Ascending aorta (tissue), 2 donors: ENCODE measurements around the gene GPR21. TPM values are rescaled to one million over a fixed set of nuclear protein-coding genes. Genes with fewer than 3 reads are reported as not detected.

Source experiments
- DNase-seq, 2 donors: peaks; one replicate each; pipeline ENCODE4 v3.0.0-alpha.2; 2019; ENCODE audit warnings: low spot score in 2 of 2
- H3K27ac ChIP-seq, 2 donors: fragments of 200-600 bp; sonication (generic); one replicate each; pipeline ENCODE4 v1.5.1; 2016 to 2017; ENCODE audit warnings: mild to moderate bottlenecking in 1 of 2
- H3K27me3 ChIP-seq: fragments of 200-600 bp; sonication (generic); one replicate; pipeline ENCODE4 v1.5.1; 2017
- H3K36me3 ChIP-seq, 2 donors: fragments of 200-600 bp; sonication (generic); one replicate each; pipeline ENCODE4 v1.5.1; 2016
- H3K4me1 ChIP-seq, 2 donors: fragments of 200-600 bp; sonication (generic); one replicate each; pipeline ENCODE4 v1.5.1; 2016 to 2017; ENCODE audit warnings: mild to moderate bottlenecking in 1 of 2
- H3K4me3 ChIP-seq, 2 donors: fragments of 200-600 bp; sonication (generic); one replicate each; pipeline ENCODE4 v1.5.1; 2016 to 2017; ENCODE audit warnings: mild to moderate bottlenecking in 1 of 2
- H3K9me3 ChIP-seq, 2 donors: fragments of 200-600 bp; sonication (generic); one replicate each; pipeline ENCODE4 v1.5.1; 2016
- CTCF ChIP-seq, 3 experiments: fragments of 200-600 bp in 2 of 3; fragments of 450-650 bp in 1 of 3; sonication (generic) in 2 of 3; IDR thresholded peaks; one replicate each; pipeline ENCODE4 v1.5.1; 2016 to 2019; ENCODE audit warnings: antibody characterized with exemption in 3 of 3, mild to moderate bottlenecking in 1 of 3, moderate library complexity in 1 of 3
- intact Hi-C: fragments of 100-400 bp; cut with DNase I; formaldehyde crosslinking; loops from one replicate; pipeline ENCODE4 v1.15.1; 2023
- total RNA-seq: library from RNA; depleted of rRNA; stranded (reverse); fragments of >200 nt; gene quantifications from one replicate; pipeline ENCODE4 v1.1.0, GENCODE V29; 2016

GPR21 gene
- total RNA-seq, 1 donor from 2014 or later: 5.7 TPM

GRCh38 chr9:123016631-123017030 lies 16.8 kb upstream of the GPR21 start:
- no peaks in the 10 kb centered on the region for H3K9me3 ChIP-seq
- TF ChIP-seq CTCF (IDR thresholded peaks at IDR 0.05): no peak
- no peak for DNase-seq
- H3K27me3 ChIP-seq: no peaks in the 10 kb centered on the region
- no peak overlapping the region for H3K27ac ChIP-seq
- no peak overlapping the region for H3K4me3 ChIP-seq
- no peaks in the 10 kb centered on the region for H3K4me1 ChIP-seq
- intact Hi-C loops: no loop called here
- H3K36me3 ChIP-seq: peaks cover 38 to 55% of the 10 kb centered on the region in 2 donors

- Histone ChIP-seq H3K4me3 (no peak overlapping the region), H3K4me1 (no peaks in the 10 kb centered on the region), H3K36me3 (peaks cover 27 to 52% of the 10 kb centered on the region in 2 donors), H3K27ac (no peak overlapping the region), H3K9me3 (no peaks in the 10 kb centered on the region), H3K27me3 (no peaks in the 10 kb centered on the region)
- DNase-seq: no peak
- TF ChIP-seq CTCF (IDR thresholded peaks at IDR 0.05): no peak
- intact Hi-C loops: loop anchor here (10.0 kb wide), 1 partner anchor 334 kb away; the partner anchor contains the start of gene CRB2
Measured at GRCh38 chr9:123020796-123021195, 12.7 kb upstream of the GPR21 start.

- no peak for DNase-seq
Measured at GRCh38 chr9:123026425-123026824, 7.0 kb upstream of the GPR21 start.

GRCh38 chr9:123027517-123027916 lies 6.0 kb upstream of the GPR21 start:
- H3K4me3 ChIP-seq: no peak overlapping the region
- H3K27ac ChIP-seq: no peak overlapping the region
- H3K4me1 ChIP-seq: no peaks in the 10 kb centered on the region
- H3K27me3 ChIP-seq: no peaks in the 10 kb centered on the region
- H3K36me3 ChIP-seq: peaks cover 8 to 21% of the 10 kb centered on the region in 2 donors
- TF ChIP-seq CTCF (IDR thresholded peaks at IDR 0.05): no peak
- DNase-seq: no peak
- H3K9me3 ChIP-seq: no peaks in the 10 kb centered on the region
- intact Hi-C loops: loop anchor here (10.0 kb wide), 1 partner anchor 327 kb away; the partner anchor contains the start of gene CRB2

More at GRCh38 chr9:123026425-123026824, 7.0 kb upstream of the GPR21 start:
- H3K9me3 ChIP-seq: no peaks in the 10 kb centered on the region
- H3K27ac ChIP-seq: no peak overlapping the region
- no peaks in the 10 kb centered on the region for H3K4me1 ChIP-seq
- no peak for TF ChIP-seq CTCF (IDR thresholded peaks at IDR 0.05)
- no peak overlapping the region for H3K4me3 ChIP-seq
- peaks cover 13 to 31% of the 10 kb centered on the region in 2 donors for H3K36me3 ChIP-seq
- no peaks in the 10 kb centered on the region for H3K27me3 ChIP-seq
- intact Hi-C loops: loop anchor here (10.0 kb wide), 1 partner anchor 328 kb away; the partner anchor contains the start of gene CRB2

- no peak for DNase-seq
- Histone ChIP-seq H3K4me3 (no peak overlapping the region), H3K36me3 (peaks cover 8 to 15% of the 10 kb centered on the region in 2 donors), H3K27me3 (no peaks in the 10 kb centered on the region), H3K9me3 (no peaks in the 10 kb centered on the region), H3K4me1 (peaks cover 0 to 4% of the 10 kb centered on the region in 2 donors), H3K27ac (no peak overlapping the region)
- intact Hi-C loops: loop anchor here (10.0 kb wide), 1 partner anchor 327 kb away; the partner anchor contains the start of gene CRB2
- no peak for TF ChIP-seq CTCF (IDR thresholded peaks at IDR 0.05)
Measured at GRCh38 chr9:123028136-123028535, 5.3 kb upstream of the GPR21 start.
